DND-41 (cell line): Measurements from ENCODE around the gene RPS27L.

Source experiments
- ATAC-seq: fragments of 200-7000 bp; cut with Tn5 transposase; 3 replicates; pipeline ENCODE4 v1.9.1; 2021; ENCODE audit warnings: low read depth; ENCODE audit not compliant: insufficient read depth
- DNase-seq: peaks from one replicate; pipeline ENCODE4 v3.0.0-alpha.2; 2020
- H2AFZ ChIP-seq: 2 replicates; pipeline ENCODE4 v1.6.0; 2012; ENCODE audit warnings: low read depth, low read length
- H3K27ac ChIP-seq: 2 replicates; pipeline ENCODE4 v1.5.1; 2012; ENCODE audit warnings: low read length, inconsistent platforms
- H3K27me3 ChIP-seq: fragments of 200-600 bp; sonication (generic); 2 replicates; pipeline ENCODE4 v1.6.0; 2012; ENCODE audit warnings: low read length, mild to moderate bottlenecking, inconsistent platforms; ENCODE audit not compliant: insufficient read depth, poor library complexity
- H3K36me3 ChIP-seq: 2 replicates; pipeline ENCODE4 v1.5.1; 2012; ENCODE audit warnings: low read length, inconsistent platforms; ENCODE audit not compliant: insufficient read depth
- H3K4me1 ChIP-seq: 2 replicates; pipeline ENCODE4 v1.5.1; 2012; ENCODE audit warnings: mild to moderate bottlenecking, low read length; ENCODE audit not compliant: insufficient read depth
- H3K4me2 ChIP-seq: 2 replicates; pipeline ENCODE4 v1.6.0; 2012; ENCODE audit warnings: mild to moderate bottlenecking, moderate library complexity, low read length, inconsistent platforms; ENCODE audit not compliant: insufficient read depth
- H3K4me3 ChIP-seq, 2 experiments: fragments of 200-600 bp in 1 of 2; shearing (Covaris generic) in 1 of 2; 2 replicates each; pipeline ENCODE4 v1.5.1; 2012 to 2016; ENCODE audit warnings: inconsistent platforms in 2 of 2, low read length in 2 of 2, mild to moderate bottlenecking in 2 of 2, low read depth in 1 of 2, moderate library complexity in 1 of 2
- H3K79me2 ChIP-seq: 2 replicates; pipeline ENCODE4 v1.6.0; 2012; ENCODE audit warnings: low read length, inconsistent platforms; ENCODE audit not compliant: insufficient read depth
- H3K9ac ChIP-seq: 2 replicates; pipeline ENCODE4 v1.6.0; 2012; ENCODE audit warnings: low read depth, mild to moderate bottlenecking, inconsistent platforms, low read length, moderate library complexity
- H3K9me3 ChIP-seq: 2 replicates; pipeline ENCODE4 v1.5.1; 2012; ENCODE audit warnings: low read length, moderate library complexity, mild to moderate bottlenecking, inconsistent platforms; ENCODE audit not compliant: insufficient read depth, severe bottlenecking
- H4K20me1 ChIP-seq: 2 replicates; pipeline ENCODE4 v1.6.0; 2012; ENCODE audit warnings: low read length; ENCODE audit not compliant: insufficient read depth
- CTCF ChIP-seq: IDR thresholded peaks from 2 replicates; pipeline ENCODE4 v1.5.1; 2012; ENCODE audit warnings: borderline replicate concordance, low read length, moderate library complexity, mild to moderate bottlenecking; ENCODE audit not compliant: poor library complexity, severe bottlenecking; ENCODE audit errors: extremely low read depth
- EZH2 ChIP-seq: IDR thresholded peaks from 3 replicates; pipeline ENCODE4 v1.6.1; 2012; ENCODE audit warnings: borderline replicate concordance, low read depth, mild to moderate bottlenecking, moderate library complexity, low read length, inconsistent platforms; ENCODE audit not compliant: severe bottlenecking

Gene RPS27L

GRCh38 chr15:63135804-63136203 lies 21.5 kb downstream of the RPS27L start:
- Histone ChIP-seq H4K20me1 (no peaks in the 10 kb centered on the region), H2AFZ (no peak overlapping the region), H3K27me3 (no peaks in the 10 kb centered on the region), H3K79me2 (no peaks in the 10 kb centered on the region), H3K4me1 (no peaks in the 10 kb centered on the region), H3K36me3 (no peaks in the 10 kb centered on the region; the same call in 1 of the 2 replicates), H3K9me3 (no peaks in the 10 kb centered on the region), H3K27ac (no peak overlapping the region), H3K4me3 (no peak overlapping the region), H3K4me2 (no peak overlapping the region), H3K9ac (no peak overlapping the region)
- TF ChIP-seq CTCF (no peak), EZH2 (no peak)
- DNase-seq (no peak), ATAC-seq (no peak)

GRCh38 chr15:63135281-63135680 lies 22.0 kb downstream of the RPS27L start:
- Histone ChIP-seq H3K27ac (no peak overlapping the region), H4K20me1 (no peaks in the 10 kb centered on the region), H3K4me2 (no peak overlapping the region), H3K9ac (no peak overlapping the region), H3K36me3 (peaks cover 3% of the 10 kb centered on the region; the same call in 1 of the 2 replicates), H3K4me1 (no peaks in the 10 kb centered on the region), H3K27me3 (no peaks in the 10 kb centered on the region), H3K9me3 (no peaks in the 10 kb centered on the region), H3K79me2 (no peaks in the 10 kb centered on the region), H3K4me3 (no peak overlapping the region), H2AFZ (no peak overlapping the region)
- no peak for DNase-seq
- TF ChIP-seq CTCF (no peak), EZH2 (no peak)
- ATAC-seq, result no peak

- H3K27ac ChIP-seq, result no peak overlapping the region
- no peaks in the 10 kb centered on the region for H3K9me3 ChIP-seq
- H2AFZ ChIP-seq, result no peak overlapping the region
- H4K20me1 ChIP-seq, result no peaks in the 10 kb centered on the region
- no peak overlapping the region for H3K4me2 ChIP-seq
- no peaks in the 10 kb centered on the region for H3K27me3 ChIP-seq
- ATAC-seq, result no peak
- peaks cover 3% of the 10 kb centered on the region; the same call in 1 of the 2 replicates for H3K36me3 ChIP-seq
- DNase-seq, result no peak
- H3K4me1 ChIP-seq, result no peaks in the 10 kb centered on the region
- TF ChIP-seq EZH2 (no peak), CTCF (no peak)
- no peaks in the 10 kb centered on the region for H3K79me2 ChIP-seq
- H3K9ac ChIP-seq, result no peak overlapping the region
- H3K4me3 ChIP-seq, result no peak overlapping the region
Measured at GRCh38 chr15:63134245-63134985, 22.9 kb downstream of the RPS27L start.
